PFSK-1 (cell line): ENCODE results near the gene RALGPS1.

ENCODE experiments used
- FOXP2 ChIP-seq: optimal IDR thresholded peaks from 2 replicates; pipeline ENCODE3; 2011; ENCODE audit warnings: borderline replicate concordance, control low read depth, inconsistent platforms; ENCODE audit not compliant: insufficient read depth; ENCODE audit errors: extremely low read length, extremely low read depth
- POLR2AphosphoS5 ChIP-seq: IDR thresholded peaks from 2 replicates; pipeline ENCODE4 v1.6.1; 2012; ENCODE audit warnings: low read depth, mild to moderate bottlenecking, control low read depth, low read length, moderate library complexity
- SIN3A ChIP-seq: IDR thresholded peaks from 2 replicates; pipeline ENCODE4 v1.6.1; 2012; ENCODE audit warnings: mild to moderate bottlenecking, low read length, moderate library complexity, borderline replicate concordance; ENCODE audit not compliant: insufficient read depth
- TAF1 ChIP-seq: IDR thresholded peaks from 2 replicates; pipeline ENCODE4 v1.6.1; 2012; ENCODE audit warnings: low read length, control low read depth, borderline replicate concordance; ENCODE audit not compliant: insufficient read depth
- TF ChIP-seq, protein P1 (sequence below), 2 experiments: IDR thresholded peaks; 2 replicates each; pipeline versions ENCODE4 v1.6.1 to v1.8.0; 2011 to 2012; ENCODE audit warnings: low read depth in 2 of 2, low read length in 2 of 2, control low read depth in 1 of 2, inconsistent platforms in 1 of 2, mild to moderate bottlenecking in 1 of 2, moderate library complexity in 1 of 2; ENCODE audit not compliant: insufficient read depth in 1 of 2

Gene RALGPS1

DNA sequence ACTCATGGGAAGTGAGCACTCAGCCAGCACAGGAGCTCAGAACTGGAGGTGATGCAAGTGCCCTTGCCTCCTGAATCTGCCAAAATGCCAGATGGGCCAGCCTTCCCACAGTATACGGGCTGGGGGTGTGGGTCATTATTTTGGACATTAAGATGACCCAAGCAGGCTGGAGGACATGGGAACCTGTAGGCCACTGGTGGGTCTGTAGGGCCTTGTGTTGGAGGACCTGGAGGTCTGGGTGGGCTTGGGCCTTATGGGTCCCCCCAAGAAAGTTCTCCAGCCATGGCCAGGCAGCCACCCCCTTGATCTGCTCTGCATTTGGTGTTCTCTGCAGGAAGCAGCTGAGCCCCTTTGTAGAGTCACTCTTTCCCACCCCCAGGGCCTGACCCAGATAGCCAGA is 278.9 kb downstream of the RALGPS1 start:
- no peak for TF ChIP-seq TAF1
- no peak for TF ChIP-seq POLR2AphosphoS5
- TF ChIP-seq, protein P1, sequence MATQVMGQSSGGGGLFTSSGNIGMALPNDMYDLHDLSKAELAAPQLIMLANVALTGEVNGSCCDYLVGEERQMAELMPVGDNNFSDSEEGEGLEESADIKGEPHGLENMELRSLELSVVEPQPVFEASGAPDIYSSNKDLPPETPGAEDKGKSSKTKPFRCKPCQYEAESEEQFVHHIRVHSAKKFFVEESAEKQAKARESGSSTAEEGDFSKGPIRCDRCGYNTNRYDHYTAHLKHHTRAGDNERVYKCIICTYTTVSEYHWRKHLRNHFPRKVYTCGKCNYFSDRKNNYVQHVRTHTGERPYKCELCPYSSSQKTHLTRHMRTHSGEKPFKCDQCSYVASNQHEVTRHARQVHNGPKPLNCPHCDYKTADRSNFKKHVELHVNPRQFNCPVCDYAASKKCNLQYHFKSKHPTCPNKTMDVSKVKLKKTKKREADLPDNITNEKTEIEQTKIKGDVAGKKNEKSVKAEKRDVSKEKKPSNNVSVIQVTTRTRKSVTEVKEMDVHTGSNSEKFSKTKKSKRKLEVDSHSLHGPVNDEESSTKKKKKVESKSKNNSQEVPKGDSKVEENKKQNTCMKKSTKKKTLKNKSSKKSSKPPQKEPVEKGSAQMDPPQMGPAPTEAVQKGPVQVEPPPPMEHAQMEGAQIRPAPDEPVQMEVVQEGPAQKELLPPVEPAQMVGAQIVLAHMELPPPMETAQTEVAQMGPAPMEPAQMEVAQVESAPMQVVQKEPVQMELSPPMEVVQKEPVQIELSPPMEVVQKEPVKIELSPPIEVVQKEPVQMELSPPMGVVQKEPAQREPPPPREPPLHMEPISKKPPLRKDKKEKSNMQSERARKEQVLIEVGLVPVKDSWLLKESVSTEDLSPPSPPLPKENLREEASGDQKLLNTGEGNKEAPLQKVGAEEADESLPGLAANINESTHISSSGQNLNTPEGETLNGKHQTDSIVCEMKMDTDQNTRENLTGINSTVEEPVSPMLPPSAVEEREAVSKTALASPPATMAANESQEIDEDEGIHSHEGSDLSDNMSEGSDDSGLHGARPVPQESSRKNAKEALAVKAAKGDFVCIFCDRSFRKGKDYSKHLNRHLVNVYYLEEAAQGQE (IDR thresholded peaks at IDR 0.05; ENCODE audit: insufficient read depth in 1 of 2, low read depth in 2 of 2, low read length in 2 of 2), result no peak
- no peak for TF ChIP-seq FOXP2
- TF ChIP-seq SIN3A, result no peak

DNA sequence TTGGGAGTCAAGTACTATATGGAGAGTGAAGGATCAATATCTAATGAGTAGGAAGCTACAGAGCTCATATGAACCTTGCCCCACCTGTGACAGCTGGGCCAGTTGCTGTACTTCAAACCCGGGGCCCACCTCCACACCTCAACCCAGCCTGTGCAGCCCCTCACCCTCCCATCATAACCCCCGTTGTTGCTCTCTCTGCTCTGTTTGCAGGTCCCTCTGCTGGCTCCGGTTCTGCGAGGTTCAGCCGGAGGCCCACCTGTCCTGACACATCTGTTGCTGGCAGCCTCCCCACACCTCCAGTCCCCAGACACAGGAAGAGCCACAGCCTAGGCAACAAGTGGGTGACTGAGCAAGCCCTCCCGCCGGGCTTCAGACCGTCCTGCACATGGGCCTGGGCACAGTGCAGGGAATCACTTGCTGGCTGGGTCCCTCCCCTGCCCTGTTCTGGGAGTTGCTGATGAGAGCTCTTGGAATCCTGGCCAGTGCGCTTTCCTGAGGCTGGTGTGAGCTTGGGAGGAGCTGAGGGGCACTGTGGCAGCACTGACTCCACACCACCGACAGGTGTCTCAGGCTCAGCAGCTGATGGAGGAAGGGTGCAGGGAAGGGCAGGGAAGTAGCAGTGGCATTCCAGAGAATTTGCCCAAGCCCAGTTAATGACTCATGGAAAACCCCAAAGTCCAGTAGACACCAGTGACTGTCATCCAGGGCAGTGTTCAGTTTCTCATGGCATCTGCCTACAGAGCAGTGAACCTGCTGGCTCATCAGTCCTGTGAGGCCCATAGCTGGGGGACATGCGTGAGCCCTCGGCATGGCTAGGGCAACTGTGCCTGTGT is 280.5 kb downstream of the RALGPS1 start:
- TF ChIP-seq TAF1 (no peak), POLR2AphosphoS5 (no peak), SIN3A (no peak), FOXP2 (no peak)
- TF ChIP-seq, protein P1 (IDR thresholded peaks at IDR 0.05; ENCODE audit: insufficient read depth in 1 of 2, low read depth in 2 of 2, low read length in 2 of 2), result no peak

DNA sequence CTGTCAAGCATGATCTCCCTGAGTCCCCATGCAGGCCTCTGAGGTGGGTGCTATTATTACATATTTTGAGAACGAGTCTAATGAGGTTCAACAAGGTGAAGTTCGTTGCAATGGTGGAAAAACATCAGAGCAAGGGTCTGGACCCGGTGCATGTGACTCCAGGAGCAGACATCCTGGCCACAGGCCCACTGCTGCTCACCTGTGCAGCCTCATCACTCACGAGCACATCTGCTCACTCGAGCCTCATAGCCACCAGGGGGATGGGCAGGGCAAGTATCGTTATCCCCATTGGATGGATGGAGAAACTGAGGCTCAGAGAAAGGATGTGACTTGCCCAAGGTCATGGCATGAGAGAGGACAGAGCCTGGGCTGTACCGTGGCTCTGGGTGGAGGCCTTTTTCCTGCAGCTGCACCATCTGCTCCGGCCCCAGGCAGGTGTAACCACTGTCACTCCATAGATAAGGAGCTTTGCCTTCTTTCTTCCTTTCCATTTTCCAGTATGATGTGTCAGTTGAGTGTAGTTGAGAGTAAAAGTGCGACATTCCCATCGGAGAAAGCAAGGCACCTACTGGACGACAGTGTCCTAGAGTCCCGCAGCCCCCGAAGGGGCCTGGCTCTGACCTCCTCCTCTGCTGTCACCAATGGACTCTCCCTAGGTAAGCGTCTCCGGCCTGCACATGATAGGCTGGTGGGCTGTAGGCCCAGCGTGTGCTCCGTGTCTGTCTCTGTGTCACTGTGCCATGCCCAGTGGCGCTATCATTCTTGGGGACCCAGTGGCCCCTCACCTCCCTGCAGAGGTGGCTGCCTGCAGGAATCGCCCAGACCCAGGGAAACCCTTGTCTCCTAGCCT is 281.6 kb downstream of the RALGPS1 start:
- TF ChIP-seq TAF1 (no peak), SIN3A (no peak), FOXP2 (no peak), POLR2AphosphoS5 (no peak)
- TF ChIP-seq, protein P1 (IDR thresholded peaks at IDR 0.05; ENCODE audit: insufficient read depth in 1 of 2, low read depth in 2 of 2, low read length in 2 of 2), result no peak

DNA sequence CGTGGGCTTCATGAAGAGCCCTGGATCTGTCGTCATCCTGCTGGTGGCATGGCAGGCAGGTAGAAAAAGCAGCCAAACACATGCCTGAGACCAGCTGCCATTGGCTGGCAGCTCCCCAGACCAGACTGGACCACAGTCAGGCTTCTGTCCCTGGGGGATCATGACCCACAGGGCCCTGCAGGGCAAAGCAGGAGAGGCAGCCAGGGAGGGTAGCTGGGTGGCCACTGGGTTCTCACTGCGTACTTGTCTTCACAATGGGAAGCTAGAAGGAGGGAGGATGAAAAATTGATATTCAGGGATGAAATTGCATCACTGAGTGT is 282.2 kb downstream of the RALGPS1 start:
- TF ChIP-seq, protein P1 (IDR thresholded peaks at IDR 0.05; ENCODE audit: insufficient read depth in 1 of 2, low read depth in 2 of 2, low read length in 2 of 2), result no peak
- no peak for TF ChIP-seq POLR2AphosphoS5
- no peak for TF ChIP-seq SIN3A
- TF ChIP-seq TAF1, result no peak
- no peak for TF ChIP-seq FOXP2
